HG03060 (cell line): ENCODE measurements around the gene SH3GL1.
"Not testable (repeated sequence)": the region's sequence is repeated elsewhere in the genome, so short reads cannot be mapped to it uniquely, and the experiment has no call there.

Source experiments
- ATAC-seq: cut with Tn5 transposase; IDR thresholded peaks from one replicate; pipeline ENCODE4 v1.9.1; 2021; ENCODE audit warnings: low read depth, moderate number of reproducible peaks; ENCODE audit not compliant: unreplicated experiment

The SH3GL1 gene

DNA sequence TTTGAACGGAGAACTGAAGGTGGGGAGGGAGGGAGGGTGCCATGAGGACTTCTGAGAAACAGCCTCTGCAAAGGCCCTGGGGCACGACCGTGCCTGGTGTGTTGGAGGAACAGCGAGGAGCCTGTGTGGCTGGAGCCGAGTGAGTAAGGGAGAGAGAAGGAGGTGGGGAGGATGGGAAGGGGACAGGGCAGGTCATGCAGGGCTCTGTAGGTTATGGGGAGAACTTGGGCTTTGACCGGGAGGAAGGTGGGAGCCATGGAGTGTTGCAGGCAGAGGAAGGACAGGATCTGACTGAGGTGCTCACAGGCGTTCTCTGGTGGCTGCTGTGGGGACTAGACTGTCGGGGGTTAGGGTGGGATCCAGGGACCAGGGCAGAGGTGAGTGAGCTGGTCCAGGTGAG lies 50.2 kb downstream of the SH3GL1 start:
- ATAC-seq = no peak

GRCh38 chr19:4349225-4349624 lies 51.1 kb downstream of the SH3GL1 start:
- not testable (repeated sequence) for ATAC-seq

DNA sequence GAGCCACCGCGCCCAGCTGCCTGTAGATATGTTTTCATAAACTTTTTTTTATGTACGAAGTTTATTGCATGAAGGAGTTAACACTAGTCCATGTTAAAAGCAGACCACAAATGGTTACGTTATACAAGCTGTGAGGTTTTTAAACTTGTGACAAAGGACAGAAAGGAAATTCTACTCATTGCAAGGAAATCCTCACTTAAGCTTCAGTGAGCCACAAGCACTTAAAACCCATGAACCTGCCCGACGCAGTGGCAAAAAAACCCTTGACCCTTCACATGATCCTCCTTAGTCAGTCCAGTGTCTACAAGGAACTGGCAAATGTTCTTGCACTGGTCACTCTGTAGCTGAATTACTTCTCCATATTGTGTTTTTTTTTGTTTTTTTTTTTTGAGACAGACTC lies 52.8 kb downstream of the SH3GL1 start:
- no peak for ATAC-seq

- no peak for ATAC-seq
Measured at GRCh38 chr19:4346020-4346383, 54.3 kb downstream of the SH3GL1 start.

DNA sequence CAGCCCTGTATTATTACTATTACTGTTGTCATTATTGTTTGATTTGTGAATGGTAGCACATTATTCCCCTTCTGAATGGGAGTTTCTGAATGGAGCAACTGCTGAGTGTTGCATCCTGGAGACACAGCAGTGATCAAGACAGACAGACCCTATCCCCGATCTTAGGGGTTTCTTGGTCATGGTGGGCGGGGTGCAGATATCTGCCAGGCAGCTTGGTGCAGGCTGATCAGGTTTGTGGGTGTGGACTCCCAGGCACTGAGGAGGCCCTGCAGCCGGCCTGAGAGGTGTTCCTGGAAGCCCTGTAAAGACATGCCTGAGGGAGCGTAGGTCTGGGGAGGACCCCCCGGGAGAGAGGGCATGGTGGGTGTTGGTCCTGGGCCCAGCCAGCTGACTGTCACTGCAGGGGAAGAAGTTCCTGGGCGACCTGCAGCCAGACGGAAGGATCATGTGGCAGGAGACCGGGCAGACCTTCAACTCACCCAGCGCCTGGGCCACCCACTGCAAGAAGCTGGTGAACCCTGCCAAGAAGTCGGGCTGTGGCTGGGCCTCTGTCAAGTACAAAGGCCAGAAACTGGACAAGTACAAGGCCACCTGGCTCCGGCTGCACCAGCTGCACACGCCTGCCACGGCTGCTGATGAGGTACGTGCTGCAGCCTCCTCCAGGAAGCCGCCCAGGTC lies 54.9 kb downstream of the SH3GL1 start:
- no peak for ATAC-seq

DNA sequence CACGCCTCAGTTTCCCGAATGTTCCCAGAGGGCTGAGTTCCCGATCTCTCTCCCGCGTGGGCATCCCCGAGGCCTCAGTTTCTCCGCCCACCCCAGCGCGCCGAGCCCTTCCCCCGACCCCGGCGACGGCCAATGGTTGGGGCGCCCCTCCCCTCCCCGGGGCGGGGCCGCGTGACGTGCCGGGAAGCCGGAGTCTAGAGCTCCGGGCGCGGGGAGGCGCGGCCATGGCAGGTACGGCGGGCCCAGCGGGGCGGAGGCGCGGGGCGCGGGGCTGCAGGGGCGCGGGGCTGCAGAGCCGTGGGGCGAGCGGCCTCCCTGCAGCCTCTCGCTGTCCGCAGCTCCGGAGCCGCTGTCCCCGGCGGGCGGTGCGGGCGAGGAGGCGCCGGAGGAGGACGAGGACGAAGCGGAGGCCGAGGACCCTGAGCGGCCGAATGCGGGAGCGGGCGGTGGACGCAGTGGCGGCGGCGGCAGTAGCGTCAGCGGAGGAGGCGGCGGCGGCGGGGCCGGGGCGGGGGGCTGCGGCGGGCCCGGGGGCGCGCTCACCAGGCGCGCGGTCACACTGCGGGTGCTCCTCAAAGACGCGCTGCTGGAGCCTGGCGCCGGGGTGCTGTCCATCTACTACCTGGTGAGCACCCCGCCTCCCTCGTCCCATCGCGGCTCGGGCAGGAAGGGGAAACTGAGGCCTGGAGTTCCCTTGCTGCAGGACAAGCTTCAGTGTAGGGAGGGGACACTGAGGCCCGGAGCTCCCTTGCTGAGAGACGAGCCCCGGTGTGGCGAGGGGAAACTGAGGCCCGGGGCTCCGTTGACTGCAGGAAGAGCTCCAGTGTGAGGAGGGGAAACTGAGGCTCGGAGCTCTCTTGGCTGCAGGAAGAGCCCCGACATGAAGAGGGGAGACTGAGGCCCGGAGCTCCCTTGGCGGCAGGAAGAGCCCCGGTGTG lies 56.7 kb downstream of the SH3GL1 start, which contains the start of gene MPND:
Gene MPND, plus strand, starts transcription at position 193 of the 938 bp plus-strand sequence. Its CDS starts 32 bp downstream, at position 225.
- ATAC-seq = no peak

GRCh38 chr19:4342615-4343369 lies 57.6 kb downstream of the SH3GL1 start:
- peak; percentile 88 for ATAC-seq

- no peak for ATAC-seq
Measured at GRCh38 chr19:4342314-4342614, 58.1 kb downstream of the SH3GL1 start.

- no peak for ATAC-seq
Measured at GRCh38 chr19:4338441-4339355, 61.6 kb downstream of the SH3GL1 start, which contains the start of gene STAP2. Gene STAP2 (minus strand): TSS chr19:4338827. CDS start chr19:4338753, 74 bp downstream.

DNA sequence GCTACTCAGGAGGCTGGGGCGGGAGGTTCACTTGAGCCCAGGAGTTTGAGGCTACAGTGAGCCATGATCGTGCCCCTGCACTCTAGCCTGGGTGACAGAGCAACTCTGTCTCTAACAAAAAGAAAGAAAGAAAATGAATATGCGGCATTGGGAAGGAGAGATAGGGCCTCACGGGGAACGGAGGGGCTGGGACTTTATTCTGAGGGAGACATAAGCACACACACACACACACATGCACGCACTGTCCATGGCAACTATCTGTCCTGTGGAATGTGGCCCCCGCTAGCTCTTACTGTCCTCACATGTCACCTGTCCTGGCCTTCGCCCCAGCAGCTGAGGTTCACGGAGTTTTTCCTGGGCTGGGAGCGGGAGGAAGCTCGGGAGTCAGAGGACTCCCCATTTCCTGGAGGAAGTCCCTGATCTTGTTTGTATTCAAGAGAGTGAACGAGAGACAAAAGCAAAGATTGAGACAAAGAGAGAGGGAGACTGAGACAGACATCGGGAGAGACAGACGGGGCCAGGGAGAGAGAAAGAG lies 62.4 kb downstream of the SH3GL1 start:
- no peak for ATAC-seq

GRCh38 chr19:4334929-4335570 lies 65.3 kb downstream of the SH3GL1 start:
- ATAC-seq = no peak

DNA sequence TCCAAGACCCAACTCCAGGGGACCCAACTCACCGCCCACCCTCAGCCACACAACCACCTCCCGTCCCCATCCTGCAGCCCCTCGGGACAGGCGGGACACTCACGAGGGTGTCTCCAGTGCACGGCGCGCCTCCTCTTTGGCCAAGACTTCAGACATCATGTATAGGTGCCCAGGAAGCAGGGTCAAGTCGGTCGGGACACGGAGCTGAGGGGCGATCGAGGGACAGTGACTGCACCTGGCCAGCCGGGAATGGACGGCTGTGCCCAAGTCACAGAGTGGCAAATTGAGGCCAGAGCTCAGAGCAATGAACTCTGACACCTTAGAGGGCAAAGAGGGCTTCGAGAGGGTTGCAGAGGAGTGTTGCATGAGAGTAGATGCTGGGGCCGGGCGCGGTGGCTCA lies 70.5 kb downstream of the SH3GL1 start:
- ATAC-seq = no peak

DNA sequence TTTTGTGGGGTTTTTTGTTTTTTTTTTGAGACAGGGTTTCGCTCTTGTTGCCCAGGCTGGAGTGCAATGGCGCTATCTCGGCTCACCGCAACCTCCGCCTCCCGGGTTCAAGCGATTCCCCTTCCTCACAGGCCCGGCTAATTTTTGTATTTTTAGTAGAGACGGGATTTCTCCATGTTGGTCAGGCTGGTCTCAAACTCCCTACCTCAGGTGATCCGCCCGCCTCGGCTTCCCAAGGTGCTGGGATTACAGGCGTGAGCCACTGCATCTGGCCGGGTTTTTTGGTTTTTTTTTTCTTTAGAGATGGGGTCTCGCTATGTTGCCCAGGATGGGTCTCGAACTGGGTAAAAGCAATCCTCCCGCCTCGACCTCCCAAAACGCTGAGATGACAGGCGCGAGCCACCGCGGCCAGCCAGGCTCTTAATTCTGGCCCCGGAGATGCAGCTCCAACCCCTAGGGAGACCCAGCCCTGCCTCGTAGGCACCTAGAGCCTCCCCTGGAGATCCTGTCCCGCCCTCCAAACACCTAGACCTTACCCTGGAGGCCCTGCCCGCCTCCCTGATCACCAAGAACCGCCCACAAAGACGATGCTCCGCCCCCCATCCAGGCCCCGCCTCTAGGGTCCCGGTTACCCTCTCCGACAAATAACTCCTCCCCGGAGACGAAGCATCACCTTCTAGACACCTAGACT lies 71.2 kb downstream of the SH3GL1 start:
- ATAC-seq = not testable (repeated sequence)

- ATAC-seq = peak; percentile 59
Measured at GRCh38 chr19:4328243-4328990, 71.9 kb downstream of the SH3GL1 start.

DNA sequence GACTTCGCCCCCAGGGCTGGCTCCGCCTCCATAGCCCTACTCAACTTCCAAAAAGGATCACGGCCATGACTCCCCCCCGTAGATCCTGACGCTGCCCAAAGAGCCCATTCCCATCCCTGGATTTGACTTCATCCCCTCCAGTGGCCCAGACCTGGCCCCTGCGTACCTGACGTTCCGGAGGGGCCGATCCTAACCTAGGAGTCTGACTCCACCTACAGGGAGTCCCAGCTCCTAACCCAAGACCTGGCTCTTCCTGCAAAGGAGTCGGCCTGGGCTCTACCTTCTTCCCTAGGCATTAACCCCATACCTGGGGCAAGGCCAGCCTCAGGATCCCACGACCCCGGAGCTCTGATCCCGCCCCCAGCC lies 72.5 kb downstream of the SH3GL1 start:
- no peak for ATAC-seq

- no peak for ATAC-seq
Measured at GRCh38 chr19:4327252-4327876, 73.0 kb downstream of the SH3GL1 start.

DNA sequence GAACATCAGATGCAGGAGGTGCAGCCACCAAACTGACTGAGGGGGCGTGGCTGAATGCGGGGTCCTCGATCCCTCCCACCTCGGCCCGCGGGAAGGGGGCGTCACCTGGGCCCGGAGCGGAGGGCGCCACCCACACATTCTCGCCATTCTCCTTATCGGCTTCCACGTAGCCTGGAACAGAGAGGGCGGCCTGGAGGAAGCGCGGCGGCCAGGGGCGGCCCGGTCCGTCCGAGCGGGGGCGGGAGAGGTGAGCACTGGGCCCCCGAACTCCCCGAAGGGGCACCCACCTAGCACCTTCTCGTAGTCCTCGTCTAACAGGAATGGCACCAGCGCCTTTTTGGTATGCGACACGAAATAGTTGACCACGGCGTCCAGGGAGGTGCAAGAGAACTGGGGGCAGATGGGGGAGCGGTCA lies 73.5 kb downstream of the SH3GL1 start:
- no peak for ATAC-seq
